ENCODE data around the gene ZSCAN21. TPM values are rescaled to one million over a fixed set of nuclear protein-coding genes. Genes with fewer than 3 reads are reported as not detected.

The ZSCAN21 gene
- total RNA-seq, 2 experiments from 2014 or later = 6.3 to 6.9 TPM

GRCh38 chr7:100111156-100111555, 61.6 kb downstream of the ZSCAN21 start:
- ChIA-PET POLR2A (interaction anchor here (0.8 to 4.8 kb wide), 5 partner anchors 9 to 645 kb away, joined by 3 to 59 read pairs (median 7); partner anchors contain the start of genes AP4M1, ATP5MF and MCM7), CTCF (interaction anchor here (0.8 to 1.2 kb wide), 2 partner anchors 9 to 20 kb away, joined by 3 to 4 read pairs; no protein-coding TSS in a partner anchor)
- Mint-ChIP-seq H3K4me1 (ENCODE audit: low read depth) (no peaks in the 10 kb centered on the region), H3K4me3 (no peak overlapping the region), H3K36me3 (ENCODE audit: low read depth) (peaks cover 21% of the 10 kb centered on the region), H3K27ac (no peak overlapping the region), H3K27me3 (no peaks in the 10 kb centered on the region), H3K9me3 (no peaks in the 10 kb centered on the region)
- ATAC-seq = no peak
- DNase-seq = no peak
- intact Hi-C loops (cut with micrococcal nuclease) = no loop called here
- TF ChIP-seq CTCF (IDR thresholded peaks at IDR 0.05) = no peak

GRCh38 chr7:100111914-100112313, 62.3 kb downstream of the ZSCAN21 start:
- ChIA-PET CTCF (interaction anchor here (0.6 to 1.5 kb wide), 3 partner anchors 10 to 110 kb away, joined by 3 to 4 read pairs (median 4); partner anchors contain the start of gene AP4M1), POLR2A (interaction anchor here (0.8 to 4.8 kb wide), 6 partner anchors 10 to 316 kb away, joined by 4 to 59 read pairs (median 8); partner anchors contain the start of genes AP4M1, MCM7 and ZCWPW1)
- Mint-ChIP-seq H3K36me3 (ENCODE audit: low read depth) (peaks cover 18% of the 10 kb centered on the region), H3K9me3 (no peaks in the 10 kb centered on the region), H3K27ac (no peak overlapping the region), H3K4me1 (ENCODE audit: low read depth) (no peaks in the 10 kb centered on the region), H3K27me3 (no peaks in the 10 kb centered on the region), H3K4me3 (no peak overlapping the region)
- ATAC-seq (no peak), DNase-seq (no peak)
- intact Hi-C loops (cut with micrococcal nuclease) = no loop called here
- TF ChIP-seq CTCF (IDR thresholded peaks at IDR 0.05) = no peak

Small RNA genes within 50 kb of the gene (microRNA-seq; reads per million reads assigned to microRNA genes)
- gene MIR106B (ENCODE audit: borderline microRNAs expressed, borderline replicate concordance) = 5,318 reads per million, percentile 94 among the genes with 10 or more reads in this experiment
- 460 reads per million, percentile 84 among the genes with 10 or more reads in this experiment for gene MIR25 (ENCODE audit: borderline microRNAs expressed, borderline replicate concordance)
- gene MIR93 (ENCODE audit: borderline microRNAs expressed, borderline replicate concordance) = 10,527 reads per million, percentile 97 among the genes with 10 or more reads in this experiment

Other genes with a start within 250 kb of the ZSCAN21 start
- not detected for gene CYP3A43, start 221.8 kb upstream of the ZSCAN21 start, total RNA-seq
- not detected for gene OR2AE1, start 172.7 kb upstream of the ZSCAN21 start, total RNA-seq
- 10 to 100 TPM; 22.2 to 22.3 TPM for gene TRIM4, start 130.2 kb upstream of the ZSCAN21 start, total RNA-seq
- under 1 TPM; 0.41 to 0.47 TPM for gene GJC3, start 120.2 kb upstream of the ZSCAN21 start, total RNA-seq
- not detected for gene AZGP1, start 73.7 kb upstream of the ZSCAN21 start, total RNA-seq
- gene ZKSCAN1, start 34.2 kb upstream of the ZSCAN21 start, total RNA-seq = 10 to 100 TPM; 41.9 to 47.3 TPM
- gene ZNF3, start 31.9 kb downstream of the ZSCAN21 start, total RNA-seq = 10 to 100 TPM; 16.4 to 18.9 TPM
- 10 to 100 TPM; 81.3 to 86.3 TPM for gene COPS6, start 39.2 kb downstream of the ZSCAN21 start, total RNA-seq
- 100 to 1,000 TPM; 456 to 476 TPM for gene MCM7, start 51.6 kb downstream of the ZSCAN21 start, total RNA-seq
- gene AP4M1, start 51.9 kb downstream of the ZSCAN21 start, total RNA-seq = 10 to 100 TPM in 1 of 2 experiments, 1 to 10 TPM in 1; 9.8 to 10.9 TPM
- 10 to 100 TPM; 48.6 to 55.3 TPM for gene TAF6, start 69.6 kb downstream of the ZSCAN21 start, total RNA-seq
- gene CNPY4, start 69.9 kb downstream of the ZSCAN21 start, total RNA-seq = 10 to 100 TPM in 1 of 2 experiments, 1 to 10 TPM in 1; 9.8 to 10.4 TPM
- gene MBLAC1, start 77.2 kb downstream of the ZSCAN21 start, total RNA-seq = 1 to 10 TPM; 1.9 to 2.1 TPM
- 100 to 1,000 TPM; 108 to 116 TPM for gene LAMTOR4, start 99.1 kb downstream of the ZSCAN21 start, total RNA-seq
- gene TRAPPC14, start 108.9 kb downstream of the ZSCAN21 start, total RNA-seq = 10 to 100 TPM; 15.7 to 17.4 TPM
- gene GAL3ST4, start 118.8 kb downstream of the ZSCAN21 start, total RNA-seq = 1 to 10 TPM; 2.4 to 2.7 TPM
- gene GPC2, start 127.6 kb downstream of the ZSCAN21 start, total RNA-seq = 1 to 10 TPM; 3.7 to 4.3 TPM
- gene STAG3, start 128.1 kb downstream of the ZSCAN21 start, total RNA-seq = 10 to 100 TPM; 13.2 to 15.8 TPM
- 10 to 100 TPM; 29.8 to 30.2 TPM for gene PVRIG, start 170.2 kb downstream of the ZSCAN21 start, total RNA-seq